HT1080 (cell line): Measurements from ENCODE around the gene ZNF598. TPM values are rescaled to one million over a fixed set of nuclear protein-coding genes. Genes with fewer than 3 reads are reported as not detected.
"Not testable (repeated sequence)": the region's sequence is repeated elsewhere in the genome, so short reads cannot be mapped to it uniquely, and the experiment has no call there.

ENCODE experiments used
- DNase-seq: peaks from one replicate; pipeline ENCODE4 v3.0.0-alpha.2; 2015; ENCODE audit warnings: low read depth
- small RNA-seq: library from RNA; depleted of rRNA; stranded (forward); fragments of <200 nt; gene quantifications from one replicate; pipeline ENCODE3, GENCODE V24; 2014
- total RNA-seq: library from RNA; depleted of rRNA; stranded (reverse); fragments of >200 nt; shearing (Covaris generic); gene quantifications from 2 replicates; pipeline ENCODE4 v1.2.3, GENCODE V29; 2014; rRNA removed

Gene ZNF598
- total RNA-seq, 1 experiment from 2014 or later: 46.2 TPM

- peak; percentile 81 for DNase-seq
These were observed 48.7 kb downstream of the ZNF598 start for GRCh38 chr16:1960665-1961630.

GRCh38 chr16:1959269-1960039 is 50.2 kb downstream of the ZNF598 start, which contains the start of gene NDUFB10:
TSS of gene NDUFB10 (plus strand) at chr16:1959538. CDS start at chr16:1959625, 87 bp downstream.
- DNase-seq: peak; percentile 87

- no peak for DNase-seq
These were observed 50.8 kb downstream of the ZNF598 start for GRCh38 chr16:1958715-1959268.

- DNase-seq: not testable (repeated sequence)
These were observed 51.5 kb downstream of the ZNF598 start for GRCh38 chr16:1958143-1958491.

GRCh38 chr16:1957434-1958142 is 52.0 kb downstream of the ZNF598 start:
- not testable (repeated sequence) for DNase-seq

- DNase-seq: no peak
These were observed 55.9 kb downstream of the ZNF598 start for GRCh38 chr16:1953734-1954133.

GRCh38 chr16:1950559-1950958 is 59.1 kb downstream of the ZNF598 start:
- no peak for DNase-seq

GRCh38 chr16:1950047-1950446 is 59.6 kb downstream of the ZNF598 start:
- DNase-seq: no peak

- DNase-seq: no peak
These were observed 60.1 kb downstream of the ZNF598 start for GRCh38 chr16:1949507-1949906.

Small RNAs within 50 kb of the gene (small RNA-seq; reads per million reads assigned to genes)
- gene AC005363.2 (not detected), gene RN7SL219P (not detected), gene SNORA10 (not detected), gene SNORA64 (not detected)

Other genes with a start within 250 kb of the ZNF598 start
- gene NME3, start 238.3 kb downstream of the ZNF598 start, total RNA-seq: 7.3 and 7.4 TPM in 2 replicates
- gene EME2, start 237.0 kb downstream of the ZNF598 start, total RNA-seq: 6.3 and 7.3 TPM in 2 replicates
- gene MRPS34, start 236.7 kb downstream of the ZNF598 start, total RNA-seq: 248 and 271 TPM in 2 replicates
- 28.7 and 31.2 TPM in 2 replicates for gene SPSB3, start 227.2 kb downstream of the ZNF598 start, total RNA-seq
- gene NUBP2, start 226.9 kb downstream of the ZNF598 start, total RNA-seq: 123 and 137 TPM in 2 replicates
- gene IGFALS, start 216.1 kb downstream of the ZNF598 start, total RNA-seq: not detected in 2 replicates
- 35.9 and 45.7 TPM in 2 replicates for gene HAGH, start 183.0 kb downstream of the ZNF598 start, total RNA-seq
- gene FAHD1, start 182.6 kb downstream of the ZNF598 start, total RNA-seq: 78.8 and 81.1 TPM in 2 replicates
- gene MEIOB, start 137.7 kb downstream of the ZNF598 start, total RNA-seq: not detected in 2 replicates
- gene HS3ST6, start 91.4 kb downstream of the ZNF598 start, total RNA-seq: not detected in 2 replicates
- 26.1 and 38.7 TPM in 2 replicates for gene MSRB1, start 66.6 kb downstream of the ZNF598 start, total RNA-seq
- not detected in 2 replicates for gene RPL3L, start 55.1 kb downstream of the ZNF598 start, total RNA-seq
- 559 and 621 TPM in 2 replicates for gene NDUFB10, start 50.3 kb downstream of the ZNF598 start, total RNA-seq
- 5,088 and 5,569 TPM in 2 replicates for gene RPS2, start 45.0 kb downstream of the ZNF598 start, total RNA-seq
- not detected in 2 replicates for gene RNF151, start 43.0 kb downstream of the ZNF598 start, total RNA-seq
- 47.8 and 53.4 TPM in 2 replicates for gene TBL3, start 37.8 kb downstream of the ZNF598 start, total RNA-seq
- gene NOXO1, start 28.4 kb downstream of the ZNF598 start, total RNA-seq: 0.43 TPM in 1 of 2 replicates, not detected in the other
- 75.7 and 85.5 TPM in 2 replicates for gene GFER, start 25.6 kb downstream of the ZNF598 start, total RNA-seq
- gene SYNGR3, start 19.9 kb downstream of the ZNF598 start, total RNA-seq: 2.4 and 2.5 TPM in 2 replicates
- gene NPW, start 10.0 kb upstream of the ZNF598 start, total RNA-seq: 0.30 and 0.35 TPM in 2 replicates
- gene NHERF2, start 17.1 kb upstream of the ZNF598 start, total RNA-seq: 118 and 158 TPM in 2 replicates
- 61.5 and 90.5 TPM in 2 replicates for gene NTHL1, start 38.0 kb upstream of the ZNF598 start, total RNA-seq
- gene TSC2, start 38.2 kb upstream of the ZNF598 start, total RNA-seq: 50.2 and 59.6 TPM in 2 replicates
- gene PKD1, start 126.1 kb upstream of the ZNF598 start, total RNA-seq: 55.1 and 58.6 TPM in 2 replicates
- 9.5 and 13.4 TPM in 2 replicates for gene RAB26, start 138.8 kb upstream of the ZNF598 start, total RNA-seq
- 122 and 138 TPM in 2 replicates for gene TRAF7, start 146.0 kb upstream of the ZNF598 start, total RNA-seq
- gene CASKIN1, start 186.8 kb upstream of the ZNF598 start, total RNA-seq: 0.10 and 1.2 TPM in 2 replicates
- 50.0 and 69.1 TPM in 2 replicates for gene MLST8, start 195.6 kb upstream of the ZNF598 start, total RNA-seq
- 2.0 and 7.3 TPM in 2 replicates for gene BRICD5, start 201.0 kb upstream of the ZNF598 start, total RNA-seq
- gene PGP, start 205.0 kb upstream of the ZNF598 start, total RNA-seq: 40.0 and 50.1 TPM in 2 replicates
- gene E4F1, start 213.8 kb upstream of the ZNF598 start, total RNA-seq: 37.4 and 41.2 TPM in 2 replicates
- gene DNASE1L2, start 226.6 kb upstream of the ZNF598 start, total RNA-seq: 2.1 and 3.7 TPM in 2 replicates
- gene ECI1, start 241.8 kb upstream of the ZNF598 start, total RNA-seq: 32.5 and 40.0 TPM in 2 replicates